Measurements from ENCODE around the gene KIRREL3.

DNA sequence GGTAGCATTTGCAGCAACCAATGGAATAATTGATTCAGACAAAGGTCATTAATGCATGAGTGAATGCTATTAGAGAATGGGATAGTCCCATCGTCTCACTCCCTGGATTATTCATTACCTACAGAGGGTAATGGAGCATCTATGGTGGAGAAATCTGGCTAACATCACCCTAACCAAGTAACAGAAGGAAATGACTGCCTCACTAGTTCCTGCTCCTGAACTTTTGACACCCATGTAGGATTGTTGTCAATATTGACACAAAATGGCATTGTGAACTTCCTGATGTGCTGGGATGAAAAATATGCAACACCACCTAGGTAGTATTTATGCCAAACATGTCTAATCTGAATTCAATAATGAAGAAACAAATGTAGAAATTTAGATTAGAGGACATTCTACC, 44.0 kb upstream of the KIRREL3 start:
- TF ChIP-seq, protein P1, sequence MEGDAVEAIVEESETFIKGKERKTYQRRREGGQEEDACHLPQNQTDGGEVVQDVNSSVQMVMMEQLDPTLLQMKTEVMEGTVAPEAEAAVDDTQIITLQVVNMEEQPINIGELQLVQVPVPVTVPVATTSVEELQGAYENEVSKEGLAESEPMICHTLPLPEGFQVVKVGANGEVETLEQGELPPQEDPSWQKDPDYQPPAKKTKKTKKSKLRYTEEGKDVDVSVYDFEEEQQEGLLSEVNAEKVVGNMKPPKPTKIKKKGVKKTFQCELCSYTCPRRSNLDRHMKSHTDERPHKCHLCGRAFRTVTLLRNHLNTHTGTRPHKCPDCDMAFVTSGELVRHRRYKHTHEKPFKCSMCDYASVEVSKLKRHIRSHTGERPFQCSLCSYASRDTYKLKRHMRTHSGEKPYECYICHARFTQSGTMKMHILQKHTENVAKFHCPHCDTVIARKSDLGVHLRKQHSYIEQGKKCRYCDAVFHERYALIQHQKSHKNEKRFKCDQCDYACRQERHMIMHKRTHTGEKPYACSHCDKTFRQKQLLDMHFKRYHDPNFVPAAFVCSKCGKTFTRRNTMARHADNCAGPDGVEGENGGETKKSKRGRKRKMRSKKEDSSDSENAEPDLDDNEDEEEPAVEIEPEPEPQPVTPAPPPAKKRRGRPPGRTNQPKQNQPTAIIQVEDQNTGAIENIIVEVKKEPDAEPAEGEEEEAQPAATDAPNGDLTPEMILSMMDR (conservative IDR thresholded peaks at IDR 0.05), result no peak
- TF ChIP-seq ZFX (IDR thresholded peaks at IDR 0.05), result no peak
